ENCODE data around the gene VWC2.

The VWC2 gene

GRCh38 chr7:49852619-49853462 lies 79.4 kb downstream of the VWC2 start:
- DNase-seq (ENCODE audit: low read depth), result no peak

- DNase-seq (ENCODE audit: low read depth), result no peak
These were observed 82.0 kb downstream of the VWC2 start for GRCh38 chr7:49855281-49855980.

- DNase-seq (ENCODE audit: low read depth), result no peak
These were observed 86.9 kb downstream of the VWC2 start for GRCh38 chr7:49860293-49860692.

GRCh38 chr7:49866076-49866735 lies 92.8 kb downstream of the VWC2 start:
- no peak for DNase-seq (ENCODE audit: low read depth)

GRCh38 chr7:49866910-49867309 lies 93.5 kb downstream of the VWC2 start:
- DNase-seq (ENCODE audit: low read depth), result no peak

- DNase-seq (ENCODE audit: low read depth), result no peak
These were observed 100.0 kb downstream of the VWC2 start for GRCh38 chr7:49873420-49873819.

- no peak for DNase-seq (ENCODE audit: low read depth)
These were observed 101.9 kb downstream of the VWC2 start for GRCh38 chr7:49875336-49875735.

- DNase-seq (ENCODE audit: low read depth), result no peak
These were observed 102.8 kb downstream of the VWC2 start for GRCh38 chr7:49876202-49876601.

GRCh38 chr7:49878089-49878488 lies 104.7 kb downstream of the VWC2 start:
- DNase-seq (ENCODE audit: low read depth), result no peak

- no peak for DNase-seq (ENCODE audit: low read depth)
These were observed 105.2 kb downstream of the VWC2 start for GRCh38 chr7:49878627-49879026.

GRCh38 chr7:49883933-49884332 lies 110.5 kb downstream of the VWC2 start:
- no peak for DNase-seq (ENCODE audit: low read depth)

GRCh38 chr7:49885593-49886285 lies 112.3 kb downstream of the VWC2 start:
- DNase-seq (ENCODE audit: low read depth), result no peak

- no peak for DNase-seq (ENCODE audit: low read depth)
These were observed 119.0 kb downstream of the VWC2 start for GRCh38 chr7:49892481-49892880.

GRCh38 chr7:49893131-49893530 lies 119.7 kb downstream of the VWC2 start:
- no peak for DNase-seq (ENCODE audit: low read depth)

- no peak for DNase-seq (ENCODE audit: low read depth)
These were observed 121.1 kb downstream of the VWC2 start for GRCh38 chr7:49894543-49894942.

GRCh38 chr7:49911909-49912308 lies 138.5 kb downstream of the VWC2 start:
- DNase-seq (ENCODE audit: low read depth), result no peak

GRCh38 chr7:49926720-49927119 lies 153.3 kb downstream of the VWC2 start:
- DNase-seq (ENCODE audit: low read depth), result no peak

GRCh38 chr7:49927631-49928030 lies 154.2 kb downstream of the VWC2 start:
- DNase-seq (ENCODE audit: low read depth), result no peak

- DNase-seq (ENCODE audit: low read depth), result no peak
These were observed 155.3 kb downstream of the VWC2 start for GRCh38 chr7:49928787-49929186.

GRCh38 chr7:49931627-49932026 lies 158.2 kb downstream of the VWC2 start:
- DNase-seq (ENCODE audit: low read depth), result no peak

- no peak for DNase-seq (ENCODE audit: low read depth)
These were observed 164.2 kb downstream of the VWC2 start for GRCh38 chr7:49937608-49938007.

Data from stimulated activated CD4-positive, alpha-beta T cell treated with anti-CD3 and anti-CD28 coated beads, Interleukin-2, amount 100 ng/mL, for 4 hours (primary cell).